HEK293T (cell line): Measurements from ENCODE around the gene TSEN2.

Experiments used
- CTCF ChIA-PET: fragments of 350-600 bp; formaldehyde crosslinking; extraction: SDS; loops from one replicate; lab custom pipeline; 2021; ENCODE audit warnings: antibody characterized with exemption, inconsistent platforms; lab: Yijun Ruan, JAX
- POLR2A ChIA-PET: fragments of 350-600 bp; formaldehyde crosslinking; extraction: SDS; loops from one replicate; lab custom pipeline; 2020; ENCODE audit warnings: antibody characterized with exemption, inconsistent platforms; lab: Yijun Ruan, JAX
- DNase-seq: peaks from one replicate; pipeline ENCODE4 v3.0.0; 2012; ENCODE audit warnings: mixed read lengths; ENCODE audit errors: extremely low spot score
- ARNT ChIP-seq: fragments of 450-650 bp; IDR thresholded peaks from 2 replicates; pipeline ENCODE4 v1.6.1; 2017; ENCODE audit warnings: mild to moderate bottlenecking
- BHLHE40 ChIP-seq: fragments of 450-650 bp; IDR thresholded peaks from 2 replicates; pipeline ENCODE4 v1.6.1; 2016; ENCODE audit warnings: mild to moderate bottlenecking, moderate library complexity, borderline replicate concordance
- CTBP1 ChIP-seq: fragments of 450-650 bp; IDR thresholded peaks from 2 replicates; pipeline ENCODE4 v1.6.1; 2016; ENCODE audit warnings: borderline replicate concordance
- ELF4 ChIP-seq: fragments of 450-650 bp; IDR thresholded peaks from 2 replicates; pipeline ENCODE4 v1.6.1; 2017; ENCODE audit warnings: antibody characterized with exemption
- FOXA1 ChIP-seq: fragments of 450-650 bp; IDR thresholded peaks from 2 replicates; pipeline ENCODE4 v1.6.1; 2016; ENCODE audit warnings: mild to moderate bottlenecking
- FOXK2 ChIP-seq: fragments of 450-650 bp; IDR thresholded peaks from 2 replicates; pipeline ENCODE4 v1.6.1; 2016; ENCODE audit warnings: mild to moderate bottlenecking
- FOXM1 ChIP-seq: fragments of 450-650 bp; IDR thresholded peaks from 2 replicates; pipeline ENCODE4 v1.6.1; 2017; ENCODE audit warnings: mild to moderate bottlenecking, borderline replicate concordance
- HDGF ChIP-seq: fragments of 450-650 bp; IDR thresholded peaks from 2 replicates; pipeline ENCODE4 v1.6.1; 2017; ENCODE audit warnings: antibody characterized with exemption, borderline replicate concordance
- L3MBTL2 ChIP-seq: fragments of 450-650 bp; conservative IDR thresholded peaks from 2 replicates; pipeline ENCODE4 v1.6.1; 2016; ENCODE audit warnings: mild to moderate bottlenecking
- LEF1 ChIP-seq: fragments of 450-650 bp; IDR thresholded peaks from 2 replicates; pipeline ENCODE4 v1.6.1; 2017; ENCODE audit warnings: mild to moderate bottlenecking, borderline replicate concordance
- NFRKB ChIP-seq: fragments of 450-650 bp; IDR thresholded peaks from 2 replicates; pipeline ENCODE4 v1.6.1; 2016; ENCODE audit warnings: mild to moderate bottlenecking, moderate library complexity
- SP1 ChIP-seq: fragments of 450-650 bp; IDR thresholded peaks from 2 replicates; pipeline ENCODE4 v1.6.1; 2017
- SUZ12 ChIP-seq: fragments of 450-650 bp; IDR thresholded peaks from 2 replicates; pipeline ENCODE4 v1.6.1; 2016; ENCODE audit warnings: mild to moderate bottlenecking
- TARDBP ChIP-seq: fragments of 450-650 bp; IDR thresholded peaks from 2 replicates; pipeline ENCODE4 v1.6.1; 2016
- ZNF384 ChIP-seq: fragments of 450-650 bp; IDR thresholded peaks from 2 replicates; pipeline ENCODE4 v1.6.1; 2016
- TF ChIP-seq, protein P1 (sequence below): fragments of 450-650 bp; IDR thresholded peaks from 2 replicates; pipeline ENCODE4 v1.6.1; 2016

TSEN2 gene

DNA sequence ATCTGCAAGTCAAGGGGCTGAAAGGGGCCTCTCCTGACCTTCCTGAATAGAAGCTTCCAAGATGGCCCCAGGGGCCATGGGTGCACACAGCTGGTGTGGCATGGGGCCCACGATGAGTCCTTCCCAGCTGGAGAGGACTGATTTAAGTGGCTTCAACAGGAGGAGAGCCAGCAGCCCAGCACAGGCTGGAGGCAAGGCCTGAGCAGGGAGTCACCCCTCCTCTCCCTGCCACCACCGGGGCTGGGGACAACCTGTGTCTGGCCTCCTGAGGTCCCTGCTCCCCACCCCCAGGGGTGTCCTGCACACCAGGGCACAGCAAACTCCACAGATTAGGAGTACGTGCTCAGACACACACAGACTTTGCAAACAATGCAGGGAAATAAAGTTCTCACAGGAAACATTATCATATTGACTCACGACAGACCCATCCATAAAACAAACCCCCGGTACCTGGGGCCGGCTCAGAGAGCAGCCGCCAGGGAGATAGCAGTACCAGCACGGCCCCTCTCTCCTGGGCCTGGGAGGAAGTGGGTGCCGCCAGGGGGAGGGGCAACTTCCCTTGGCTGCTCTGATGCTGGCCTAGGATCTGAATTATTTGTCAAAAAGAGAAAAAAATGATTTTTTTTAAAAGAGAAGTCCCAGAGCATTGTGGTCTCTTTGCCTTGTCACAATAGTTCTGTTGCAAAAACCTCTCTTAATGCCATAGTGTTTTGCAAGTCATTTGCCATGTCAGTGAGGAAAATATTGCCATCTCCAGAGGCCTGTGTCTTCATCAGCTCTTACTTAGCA, 21.9 kb upstream of the TSEN2 start:
- ChIA-PET POLR2A (interaction anchor here (1.1 kb wide), 1 partner anchor 22 kb away, joined by 4 read pairs; the partner anchor contains the start of gene TSEN2), CTCF (no interaction called here)
- DNase-seq = no peak
- TF ChIP-seq ELF4 = no peak
- TF ChIP-seq ARNT = no peak
- TF ChIP-seq FOXK2 = no peak
- no peak for TF ChIP-seq FOXM1
- TF ChIP-seq LEF1 = no peak
- TF ChIP-seq SP1 = no peak
- no peak for TF ChIP-seq L3MBTL2
- no peak for TF ChIP-seq SUZ12
- no peak for TF ChIP-seq TARDBP
- no peak for TF ChIP-seq FOXA1

DNA sequence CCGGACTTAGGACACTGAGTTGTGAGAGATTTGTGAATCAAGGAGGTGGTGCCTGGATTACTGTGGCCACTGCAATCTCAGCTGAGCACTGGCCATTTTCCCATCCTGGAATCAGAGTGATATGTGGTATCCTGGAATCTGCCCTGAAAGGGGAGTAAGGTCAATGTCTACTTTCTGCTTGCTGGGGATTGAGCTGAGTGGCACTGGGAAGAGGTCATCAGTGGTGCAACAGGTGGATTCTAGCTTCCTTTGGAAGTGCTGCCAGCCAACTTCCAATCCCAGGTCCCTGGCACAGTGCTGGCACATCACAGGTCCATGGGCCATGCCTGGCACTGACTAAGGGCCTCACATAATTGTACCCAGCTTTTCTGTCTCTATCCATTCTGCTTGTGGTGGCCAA, 20.6 kb upstream of the TSEN2 start:
- CTCF ChIA-PET = no interaction called here
- POLR2A ChIA-PET = no interaction called here
- TF ChIP-seq CTBP1 (no peak), FOXA1 (no peak), HDGF (no peak), SUZ12 (no peak), TARDBP (no peak), NFRKB (no peak), L3MBTL2 (no peak), ZNF384 (no peak), ELF4 (no peak), LEF1 (no peak), FOXK2 (no peak), BHLHE40 (no peak)
- TF ChIP-seq, protein P1, sequence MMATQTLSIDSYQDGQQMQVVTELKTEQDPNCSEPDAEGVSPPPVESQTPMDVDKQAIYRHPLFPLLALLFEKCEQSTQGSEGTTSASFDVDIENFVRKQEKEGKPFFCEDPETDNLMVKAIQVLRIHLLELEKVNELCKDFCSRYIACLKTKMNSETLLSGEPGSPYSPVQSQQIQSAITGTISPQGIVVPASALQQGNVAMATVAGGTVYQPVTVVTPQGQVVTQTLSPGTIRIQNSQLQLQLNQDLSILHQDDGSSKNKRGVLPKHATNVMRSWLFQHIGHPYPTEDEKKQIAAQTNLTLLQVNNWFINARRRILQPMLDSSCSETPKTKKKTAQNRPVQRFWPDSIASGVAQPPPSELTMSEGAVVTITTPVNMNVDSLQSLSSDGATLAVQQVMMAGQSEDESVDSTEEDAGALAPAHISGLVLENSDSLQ = no peak
- DNase-seq = no peak

DNA sequence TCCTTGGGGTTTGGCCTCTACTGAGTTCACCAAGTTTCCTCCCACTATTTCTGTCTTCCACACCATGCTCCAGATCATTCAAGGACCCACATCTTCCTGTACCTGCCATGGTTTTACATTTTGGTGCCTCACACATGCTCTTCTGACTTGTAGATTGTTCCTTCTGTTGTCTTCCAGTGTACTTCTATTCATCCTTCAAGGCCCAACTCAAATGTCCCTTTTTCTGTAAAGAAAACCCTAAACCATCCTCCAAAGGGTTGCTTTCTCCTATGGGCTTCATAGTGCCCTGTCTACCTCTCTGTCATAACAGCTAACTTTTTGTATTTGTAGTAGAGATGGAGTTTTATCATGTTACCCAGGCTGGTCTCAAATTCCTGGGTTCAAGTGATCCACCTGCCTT, 20.1 kb upstream of the TSEN2 start:
- ChIA-PET POLR2A (no interaction called here), CTCF (no interaction called here)
- DNase-seq = no peak
- TF ChIP-seq ZNF384 (no peak), NFRKB (no peak), BHLHE40 (no peak), FOXM1 (no peak), L3MBTL2 (no peak), CTBP1 (no peak), SUZ12 (no peak), ARNT (no peak)

DNA sequence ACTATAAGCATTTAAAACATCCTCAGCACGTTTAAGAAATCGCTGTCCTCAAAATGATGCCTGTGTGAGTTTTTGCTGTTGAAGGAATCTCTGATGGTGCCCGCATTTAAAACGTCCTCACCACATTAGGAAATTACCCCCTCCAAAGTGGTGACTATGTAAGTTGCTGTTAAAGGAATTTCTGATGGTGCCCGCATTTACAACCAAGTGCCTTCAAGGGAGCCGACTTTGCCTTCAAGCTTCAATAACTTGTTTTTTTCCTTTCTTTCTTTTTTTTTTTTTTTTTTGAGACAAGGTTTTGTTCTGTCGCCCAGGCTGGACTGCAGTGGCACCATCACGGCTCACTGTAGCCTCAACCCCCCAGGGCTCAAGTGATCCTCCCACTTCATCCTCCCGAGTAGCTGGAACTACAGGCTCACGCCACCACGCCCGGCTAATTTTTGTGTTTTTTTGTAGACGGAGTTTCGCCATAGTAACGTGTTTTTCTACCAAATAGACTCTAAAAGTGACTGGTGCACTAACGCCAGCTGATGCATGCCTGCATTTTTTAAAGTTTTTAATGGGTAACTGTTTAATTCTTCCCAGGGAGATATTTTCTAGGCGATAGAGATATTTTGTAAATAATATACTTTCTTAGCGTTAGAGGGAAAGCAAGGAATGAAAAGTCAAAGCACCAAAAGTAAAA, 19.0 kb upstream of the TSEN2 start:
- no peak for DNase-seq
- POLR2A ChIA-PET = no interaction called here
- no peak for TF ChIP-seq FOXM1
- CTCF ChIA-PET = no interaction called here

DNA sequence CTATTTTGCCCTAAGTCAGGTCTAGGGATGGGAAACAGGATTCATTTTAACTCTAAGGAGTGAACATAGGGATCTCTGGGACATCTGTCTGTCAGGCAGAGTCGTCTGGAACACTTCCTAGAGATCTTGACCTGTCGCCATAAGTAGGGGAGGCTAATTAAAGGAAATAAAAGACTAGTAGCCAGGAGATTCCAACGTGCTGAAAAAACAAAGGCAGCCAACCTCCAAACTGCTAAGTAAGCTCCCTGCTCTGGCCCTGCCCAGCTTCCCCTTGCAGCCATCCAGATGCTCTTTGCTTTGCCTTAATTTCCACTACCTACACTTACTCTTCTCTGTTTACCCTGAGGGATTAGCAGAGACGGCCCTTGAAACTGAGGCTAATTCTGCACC, 18.4 kb upstream of the TSEN2 start:
- POLR2A ChIA-PET = no interaction called here
- DNase-seq = no peak
- CTCF ChIA-PET = no interaction called here
- TF ChIP-seq NFRKB = no peak
- TF ChIP-seq FOXA1 = no peak
- TF ChIP-seq SUZ12 = no peak
- TF ChIP-seq SP1 = no peak

DNA sequence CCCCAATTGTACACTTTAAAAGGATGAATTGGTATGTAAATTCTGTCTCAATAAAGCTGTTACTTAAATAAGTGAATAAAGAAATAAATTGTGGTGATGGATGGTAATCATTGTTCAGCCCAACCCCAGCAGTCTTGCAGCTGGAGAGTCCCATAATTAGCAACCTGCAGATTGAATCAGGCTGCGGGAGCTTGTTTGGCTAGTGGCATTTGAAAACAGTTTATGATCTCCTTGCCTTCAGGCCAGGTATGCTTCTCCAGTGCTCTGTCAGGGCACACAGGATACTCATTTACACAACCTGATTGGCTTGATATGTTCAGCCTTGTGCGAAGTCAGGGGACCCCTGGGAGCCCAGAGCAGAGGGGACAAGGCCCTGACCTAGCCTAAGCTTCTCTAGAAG, 16.5 kb upstream of the TSEN2 start:
- POLR2A ChIA-PET = no interaction called here
- CTCF ChIA-PET = no interaction called here
- TF ChIP-seq LEF1 (no peak), FOXA1 (no peak), CTBP1 (no peak), HDGF (no peak), ZNF384 (no peak), SUZ12 (no peak)
- TF ChIP-seq, protein P1 = no peak
- no peak for DNase-seq

DNA sequence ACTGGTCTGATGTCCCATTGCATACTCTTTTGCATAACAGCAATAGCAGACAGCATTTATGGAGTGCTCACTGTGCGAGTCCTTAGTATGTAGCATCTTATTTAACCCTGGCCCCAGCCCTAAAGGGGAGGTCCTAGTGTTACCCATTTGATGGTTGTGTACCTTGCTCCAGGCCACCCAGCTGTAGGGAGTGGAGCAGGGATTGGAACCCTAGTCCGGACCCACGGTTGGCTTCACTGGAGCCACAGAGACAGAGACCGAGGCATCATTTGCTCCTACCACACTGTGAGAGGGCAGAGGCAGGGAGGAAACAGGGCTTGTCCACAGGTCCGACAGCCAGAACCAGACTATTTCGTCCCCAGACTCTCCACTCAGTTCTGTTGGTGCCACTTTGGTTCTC, 16.0 kb upstream of the TSEN2 start:
- TF ChIP-seq ZNF384 = no peak
- no peak for TF ChIP-seq LEF1
- TF ChIP-seq SUZ12 = no peak
- TF ChIP-seq ELF4 = no peak
- TF ChIP-seq TARDBP = no peak
- no peak for TF ChIP-seq FOXK2
- no peak for TF ChIP-seq BHLHE40
- no peak for TF ChIP-seq ARNT
- CTCF ChIA-PET = no interaction called here
- no peak for DNase-seq
- POLR2A ChIA-PET = no interaction called here
